Mammary epithelial cell (primary cell): ENCODE data around the gene BPIFB2.

Experiments used
- EZH2 ChIP-seq: IDR thresholded peaks from 2 replicates; pipeline ENCODE4 v1.6.1; 2012; ENCODE audit warnings: low read length, inconsistent platforms, borderline replicate concordance
- TF ChIP-seq, protein P1 (sequence below), 2 donors: IDR thresholded peaks in 1 of 2; conservative IDR thresholded peaks in 1 of 2; 2 replicates each; pipeline ENCODE4 v1.5.1; 2011 to 2012; ENCODE audit warnings: inconsistent platforms in 2 of 2, low read length in 2 of 2, mild to moderate bottlenecking in 2 of 2, control low read depth in 1 of 2, low read depth in 1 of 2; ENCODE audit not compliant: insufficient read depth in 1 of 2; ENCODE audit errors: extremely low read depth in 1 of 2

DNA sequence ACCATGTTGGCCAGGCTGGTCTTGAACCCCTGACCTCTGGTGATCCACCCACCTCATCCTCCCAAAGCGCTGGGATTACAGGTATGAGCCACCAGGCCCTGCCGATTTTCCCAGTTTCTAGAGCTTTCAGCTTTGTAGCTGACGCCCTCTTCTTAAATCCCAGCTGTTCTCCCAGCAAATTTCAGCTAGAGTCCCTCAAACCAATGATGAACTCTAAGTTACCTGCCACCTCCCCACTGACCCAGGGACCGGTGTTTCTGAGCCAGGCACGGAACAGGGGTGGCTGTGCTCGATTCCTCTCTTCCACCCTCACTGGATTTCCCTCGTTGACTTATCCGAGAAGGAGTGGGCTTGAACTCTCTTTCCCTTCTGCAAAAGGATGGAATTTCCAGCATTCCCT, 42.4 kb upstream of the BPIFB2 start:
- TF ChIP-seq, protein P1, sequence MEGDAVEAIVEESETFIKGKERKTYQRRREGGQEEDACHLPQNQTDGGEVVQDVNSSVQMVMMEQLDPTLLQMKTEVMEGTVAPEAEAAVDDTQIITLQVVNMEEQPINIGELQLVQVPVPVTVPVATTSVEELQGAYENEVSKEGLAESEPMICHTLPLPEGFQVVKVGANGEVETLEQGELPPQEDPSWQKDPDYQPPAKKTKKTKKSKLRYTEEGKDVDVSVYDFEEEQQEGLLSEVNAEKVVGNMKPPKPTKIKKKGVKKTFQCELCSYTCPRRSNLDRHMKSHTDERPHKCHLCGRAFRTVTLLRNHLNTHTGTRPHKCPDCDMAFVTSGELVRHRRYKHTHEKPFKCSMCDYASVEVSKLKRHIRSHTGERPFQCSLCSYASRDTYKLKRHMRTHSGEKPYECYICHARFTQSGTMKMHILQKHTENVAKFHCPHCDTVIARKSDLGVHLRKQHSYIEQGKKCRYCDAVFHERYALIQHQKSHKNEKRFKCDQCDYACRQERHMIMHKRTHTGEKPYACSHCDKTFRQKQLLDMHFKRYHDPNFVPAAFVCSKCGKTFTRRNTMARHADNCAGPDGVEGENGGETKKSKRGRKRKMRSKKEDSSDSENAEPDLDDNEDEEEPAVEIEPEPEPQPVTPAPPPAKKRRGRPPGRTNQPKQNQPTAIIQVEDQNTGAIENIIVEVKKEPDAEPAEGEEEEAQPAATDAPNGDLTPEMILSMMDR (conservative IDR thresholded peaks at IDR 0.05 in 1 of 2, IDR thresholded peaks at IDR 0.05 in 1 of 2; ENCODE audit: extremely low read depth in 1 of 2, insufficient read depth in 1 of 2, low read depth in 1 of 2, low read length in 2 of 2), result no peak
- no peak for TF ChIP-seq EZH2
